Heart right ventricle (tissue), 16 donors: Measurements from ENCODE around the gene TSPO2. TPM values are rescaled to one million over a fixed set of nuclear protein-coding genes. Genes with fewer than 3 reads are reported as not detected.

ENCODE experiments used
- ATAC-seq, 8 donors: fragments of 200-7000 bp; cut with Tn5 transposase; one replicate each; pipeline ENCODE4 v1.9.1; 2020; ENCODE audit warnings: mild to moderate bottlenecking in 8 of 8, moderate library complexity in 8 of 8, moderate number of reproducible peaks in 1 of 8
- DNase-seq, 2 donors: peaks; one replicate each; pipeline ENCODE4 v3.0.0-alpha.2; 2020
- H3K27ac ChIP-seq, 10 donors: fragments of 200-600 bp; sonication (generic) in 2 of 10; one replicate each; pipeline versions ENCODE4 v1.5.0 to v1.8.0; 2020 to 2022; ENCODE audit warnings: mild to moderate bottlenecking in 3 of 10
- H3K27me3 ChIP-seq, 7 donors: fragments of 200-600 bp; one replicate each; pipeline ENCODE4 v1.8.0; 2021 to 2022; ENCODE audit warnings: mild to moderate bottlenecking in 2 of 7
- H3K36me3 ChIP-seq, 9 donors: fragments of 200-600 bp; sonication (generic) in 1 of 9; one replicate each; pipeline versions ENCODE4 v1.5.0 to v1.8.0; 2020 to 2022; ENCODE audit warnings: mild to moderate bottlenecking in 2 of 9
- H3K4me1 ChIP-seq, 9 donors: fragments of 200-600 bp; sonication (generic) in 1 of 9; one replicate each; pipeline versions ENCODE4 v1.5.0 to v1.8.0; 2020 to 2022; ENCODE audit warnings: mild to moderate bottlenecking in 4 of 9
- H3K4me3 ChIP-seq, 10 donors: fragments of 200-600 bp; sonication (generic) in 2 of 10; one replicate each; pipeline versions ENCODE4 v1.5.0 to v1.8.0; 2020 to 2022; ENCODE audit warnings: mild to moderate bottlenecking in 7 of 10, moderate library complexity in 2 of 10
- H3K9me3 ChIP-seq, 11 donors: fragments of 200-600 bp in 10 of 11; sonication (generic) in 2 of 11; one replicate each; pipeline versions ENCODE4 v1.5.0 to v1.8.0; 2013 to 2022; ENCODE audit warnings: mild to moderate bottlenecking in 2 of 11, control low read depth in 1 of 11, moderate library complexity in 1 of 11
- WGBS, 2 donors: extraction: QIAGEN DNeasy Blood & Tissue Kit; methylation state at CpG; one replicate each; pipeline ENCODE4 v1.1.7; 2013; ENCODE audit warnings: inconsistent platforms in 1 of 2; 5-methylcytosine and 5-hydroxymethylcytosine counted together
- intact Hi-C, 10 donors: fragments of 100-400 bp; cut with DNase I; formaldehyde crosslinking; loops; one replicate each; pipeline versions ENCODE4 v1.11.1 to v1.14.2; 2022
- polyA plus RNA-seq, 2 donors: library from polyadenylated mRNA; stranded (reverse); fragments of 200-250 nt; gene quantifications; one replicate each; pipeline ENCODE4 v1.2.3, GENCODE V29; 2013
- total RNA-seq, 10 donors: library from RNA; stranded (reverse); fragmentation: NEBNext Ultra II Directional in 3 of 10; extraction: Animal tissue kit (Norgen Biotek cat#: 25700) in 3 of 10; gene quantifications; one replicate each; pipeline versions ENCODE4 v1.2.1 to v1.2.4, GENCODE V29; 2021 to 2023
- TF ChIP-seq, protein P1 (sequence below), 9 donors: fragments of 200-600 bp; sonication (generic) in 2 of 9; IDR thresholded peaks; one replicate each; pipeline versions ENCODE4 v1.5.0 to v1.8.0; 2021 to 2022; ENCODE audit warnings: antibody characterized with exemption in 9 of 9, mild to moderate bottlenecking in 5 of 9, moderate library complexity in 1 of 9
- donor health status: Arrhythmogenic right ventricular cardiomyopathy.
- donor health status: ischemic (EF 13 %, LVEDD 7.1; RV severe dilation, severe dysfunction).
- donor health status: healthy with polysubstance abuse.
- donor health status: DM: no; HTN: yes; CAD: no.
- donor health status: DM: no; HTN: no; CAD: no.
- donor health status: ischemic (EF 25% LVEDD 6.9; RV normal size, moderate dysfunction).
- donor health status: ischemic (EF 25% LVEDD 5.7; RV mildly dilated, moderate dysfunction).
- donor health status: healthy.
- donor health status: DM: yes; HTN: yes; CAD: no.
- donor health status: Ischemic cardiomyopathy.
- donor health status: ischemic (EF 35%, LVEDD 5.7; RV mildly dilated, moderate dysfunction).
- donor health status: nonischemic (EF 11% LVEDD 7.7; RV severe dilation, severe dysfunction).
- donor health status: DM: yes; HTN: yes; CAD: no.
- donor health status: PGD.
- donor health status: ischemic (EF 29% LVEDD 5.4; RV normal size, mild dysfunction).
- donor health status: nonischemic (EF 23%, LVEDD 6.1; RV moderate dilation, normal function).

The TSPO2 gene
- total and polyA plus RNA-seq, 12 donors, result not detected

DNA sequence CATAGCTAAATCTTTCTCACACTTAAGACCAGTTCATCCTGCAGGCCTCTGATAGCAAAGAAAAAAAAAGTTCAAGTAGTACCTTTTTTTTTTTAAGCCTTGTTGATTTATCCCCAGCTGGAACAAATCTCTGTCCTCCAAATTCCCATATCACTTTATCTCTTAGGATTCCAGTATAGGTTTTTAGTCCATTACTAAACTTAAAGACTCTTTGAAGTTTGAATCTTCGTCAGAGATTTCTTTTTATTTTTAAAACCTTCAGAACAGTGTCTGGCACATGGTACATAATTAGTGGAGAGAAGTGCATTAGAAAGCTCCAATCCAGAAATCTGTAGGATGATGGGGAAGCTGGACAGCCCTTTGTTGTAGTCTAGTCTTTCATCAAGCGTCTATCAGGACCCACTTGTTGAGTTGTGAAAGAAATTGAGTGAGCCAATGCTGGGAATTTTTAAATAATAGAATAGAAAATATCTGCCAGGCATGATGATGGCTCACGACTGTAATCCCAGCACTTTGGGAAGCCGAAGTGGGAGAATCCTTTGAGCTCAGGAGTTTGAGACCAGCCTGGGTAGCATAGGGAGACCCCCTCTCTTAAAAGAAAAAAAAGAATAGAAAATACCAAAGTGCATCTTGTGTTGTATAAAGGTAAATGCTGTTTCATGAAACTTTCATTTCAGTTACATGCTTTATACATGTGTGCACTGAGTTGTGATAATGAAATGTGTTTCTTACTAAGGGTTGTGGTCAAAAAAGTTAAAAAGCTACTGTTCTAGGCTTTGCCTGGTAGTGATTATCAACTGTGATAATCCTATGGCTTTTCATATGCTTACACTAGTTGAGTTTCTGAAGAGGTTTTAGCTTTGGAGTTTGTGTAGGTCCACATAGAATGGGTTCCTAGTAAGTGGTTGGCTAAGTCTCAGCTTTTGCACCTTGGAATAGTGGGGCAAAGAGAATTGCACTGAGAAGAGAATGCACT, 33.7 kb downstream of the TSPO2 start:
- TF ChIP-seq, protein P1, sequence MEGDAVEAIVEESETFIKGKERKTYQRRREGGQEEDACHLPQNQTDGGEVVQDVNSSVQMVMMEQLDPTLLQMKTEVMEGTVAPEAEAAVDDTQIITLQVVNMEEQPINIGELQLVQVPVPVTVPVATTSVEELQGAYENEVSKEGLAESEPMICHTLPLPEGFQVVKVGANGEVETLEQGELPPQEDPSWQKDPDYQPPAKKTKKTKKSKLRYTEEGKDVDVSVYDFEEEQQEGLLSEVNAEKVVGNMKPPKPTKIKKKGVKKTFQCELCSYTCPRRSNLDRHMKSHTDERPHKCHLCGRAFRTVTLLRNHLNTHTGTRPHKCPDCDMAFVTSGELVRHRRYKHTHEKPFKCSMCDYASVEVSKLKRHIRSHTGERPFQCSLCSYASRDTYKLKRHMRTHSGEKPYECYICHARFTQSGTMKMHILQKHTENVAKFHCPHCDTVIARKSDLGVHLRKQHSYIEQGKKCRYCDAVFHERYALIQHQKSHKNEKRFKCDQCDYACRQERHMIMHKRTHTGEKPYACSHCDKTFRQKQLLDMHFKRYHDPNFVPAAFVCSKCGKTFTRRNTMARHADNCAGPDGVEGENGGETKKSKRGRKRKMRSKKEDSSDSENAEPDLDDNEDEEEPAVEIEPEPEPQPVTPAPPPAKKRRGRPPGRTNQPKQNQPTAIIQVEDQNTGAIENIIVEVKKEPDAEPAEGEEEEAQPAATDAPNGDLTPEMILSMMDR (IDR thresholded peaks at IDR 0.05), result no peak
- 42 to 53% methylated on average over 4 of the region's 4 CpGs for WGBS, 2 donors
- Histone ChIP-seq H3K4me1 (peaks cover 6 to 45% (median 31%) of the 10 kb centered on the region in 9 donors), H3K27ac (peak overlapping the region in 8 of 10 donors; percentile 99 to 100 (median 100)), H3K9me3 (no peaks in the 10 kb centered on the region), H3K36me3 (peaks cover 0 to 25% (median 14%) of the 10 kb centered on the region in 9 donors), H3K4me3 (no peak overlapping the region), H3K27me3 (no peaks in the 10 kb centered on the region)
- ATAC-seq (no peak), DNase-seq (no peak)
- intact Hi-C loops, result no loop called here

DNA sequence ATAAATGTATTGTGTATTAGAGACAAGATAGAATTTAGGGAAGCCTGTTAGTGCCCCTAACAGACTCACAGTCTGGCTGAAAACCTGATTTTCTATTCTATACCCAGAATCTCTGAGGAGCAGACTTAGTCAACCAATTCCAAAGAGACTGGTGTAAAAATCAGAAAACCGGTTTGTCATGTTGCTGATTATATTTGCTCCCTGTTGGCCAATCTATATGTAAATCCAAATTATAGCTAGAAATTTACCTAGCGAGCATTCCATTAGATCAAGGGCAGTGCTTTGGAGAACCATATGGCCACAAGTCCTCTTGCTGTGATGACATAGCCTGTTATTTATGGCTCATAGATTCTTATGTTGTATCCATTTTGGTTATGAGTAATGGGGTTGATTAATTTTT, 35.3 kb downstream of the TSPO2 start:
- no peak for ATAC-seq
- TF ChIP-seq, protein P1 (IDR thresholded peaks at IDR 0.05), result no peak
- intact Hi-C loops, result no loop called here
- H3K4me3 ChIP-seq, result no peak overlapping the region
- no peak overlapping the region for H3K27ac ChIP-seq
- DNase-seq, result no peak
- H3K27me3 ChIP-seq, result no peaks in the 10 kb centered on the region
- H3K9me3 ChIP-seq, result no peaks in the 10 kb centered on the region
- 95 to 98% methylated on average over 2 of the region's 2 CpGs for WGBS, 2 donors
- H3K4me1 ChIP-seq, result peaks cover 6 to 45% (median 27%) of the 10 kb centered on the region in 9 donors
- peaks cover 0 to 41% (median 17%) of the 10 kb centered on the region in 9 donors for H3K36me3 ChIP-seq

DNA sequence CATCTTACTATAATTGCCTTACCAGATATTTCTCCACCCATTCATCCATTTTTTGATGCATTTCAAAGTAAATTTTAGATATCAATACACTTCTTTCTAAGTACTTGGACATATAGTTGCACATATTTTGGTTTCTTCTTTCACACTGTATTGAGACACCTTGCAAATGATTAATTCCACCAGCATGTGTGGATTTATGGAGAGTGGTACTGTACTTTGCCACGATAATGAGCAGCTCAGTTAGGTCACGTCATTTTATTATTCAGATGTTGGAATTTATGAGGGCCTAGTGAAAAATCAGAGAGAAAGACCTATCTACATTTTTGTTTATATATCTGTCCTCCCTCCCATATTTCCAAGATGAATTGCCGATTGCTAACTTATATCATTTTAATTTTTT, 35.8 kb downstream of the TSPO2 start:
- WGBS, 2 donors, result 92 to 94% methylated on average over 3 of the region's 3 CpGs
- Histone ChIP-seq H3K4me1 (peaks cover 6 to 45% (median 27%) of the 10 kb centered on the region in 9 donors), H3K9me3 (no peaks in the 10 kb centered on the region), H3K36me3 (peaks cover 0 to 47% (median 17%) of the 10 kb centered on the region in 9 donors), H3K4me3 (no peak overlapping the region), H3K27me3 (no peaks in the 10 kb centered on the region), H3K27ac (no peak overlapping the region)
- TF ChIP-seq, protein P1 (IDR thresholded peaks at IDR 0.05), result no peak
- intact Hi-C loops, result no loop called here
- no peak for ATAC-seq
- no peak for DNase-seq

DNA sequence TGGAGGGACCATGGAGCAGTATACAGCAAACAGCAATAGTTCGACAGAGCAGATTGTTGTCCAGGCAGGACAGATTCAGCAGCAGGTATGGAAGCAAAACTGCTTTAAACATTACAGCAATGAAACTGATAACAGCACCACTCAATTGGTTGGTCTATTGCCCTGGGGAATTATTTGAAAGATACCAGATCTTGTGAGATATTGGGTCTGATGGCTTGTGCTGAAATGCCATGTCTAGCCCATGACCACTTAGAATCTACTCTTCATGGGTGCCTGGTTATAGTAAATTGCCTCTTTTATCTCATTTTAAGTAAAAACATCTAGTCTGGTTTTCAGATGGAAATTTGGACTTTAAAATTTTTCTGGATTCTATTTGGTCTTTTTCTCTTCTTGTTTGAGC, 36.8 kb downstream of the TSPO2 start:
- WGBS, 2 donors, result 94 to 98% methylated on average over 1 of the region's 1 CpG
- intact Hi-C loops, result no loop called here
- ATAC-seq, result no peak
- no peak overlapping the region for H3K4me3 ChIP-seq
- peaks cover 6 to 43% (median 26%) of the 10 kb centered on the region in 9 donors for H3K4me1 ChIP-seq
- no peak for DNase-seq
- TF ChIP-seq, protein P1 (IDR thresholded peaks at IDR 0.05), result no peak
- H3K27me3 ChIP-seq, result no peaks in the 10 kb centered on the region
- no peak overlapping the region for H3K27ac ChIP-seq
- H3K9me3 ChIP-seq, result no peaks in the 10 kb centered on the region
- peaks cover 0 to 56% (median 19%) of the 10 kb centered on the region in 9 donors for H3K36me3 ChIP-seq
